Heart left ventricle (tissue), 16 donors: ENCODE data around the gene HLCS. TPM values are rescaled to one million over a fixed set of nuclear protein-coding genes. Genes with fewer than 3 reads are reported as not detected.

Source experiments
- ATAC-seq, 4 donors: fragments of 200-7000 bp; cut with Tn5 transposase; one replicate each; pipeline ENCODE4 v1.9.1; 2020 to 2022; ENCODE audit warnings: moderate library complexity in 4 of 4, mild to moderate bottlenecking in 3 of 4, moderate number of reproducible peaks in 1 of 4
- DNase-seq, 5 donors: peaks; one replicate each; pipeline ENCODE4 v3.0.0-alpha.2; 2020
- H3K27ac ChIP-seq, 12 donors: fragments of 200-600 bp; sonication (generic) in 4 of 12; one replicate each; pipeline versions ENCODE4 v1.5.0 to v1.8.0; 2016 to 2022; ENCODE audit warnings: mild to moderate bottlenecking in 2 of 12
- H3K27me3 ChIP-seq, 9 donors: fragments of 200-600 bp; sonication (generic) in 2 of 9; one replicate each; pipeline versions ENCODE4 v1.5.1 to v1.8.0; 2016 to 2022; ENCODE audit warnings: mild to moderate bottlenecking in 3 of 9
- H3K36me3 ChIP-seq, 9 donors: fragments of 200-600 bp; sonication (generic) in 2 of 9; one replicate each; pipeline versions ENCODE4 v1.5.0 to v1.8.0; 2018 to 2022; ENCODE audit warnings: mild to moderate bottlenecking in 2 of 9
- H3K4me1 ChIP-seq, 12 donors: fragments of 200-600 bp; sonication (generic) in 4 of 12; one replicate each; pipeline versions ENCODE4 v1.5.0 to v1.8.0; 2016 to 2022; ENCODE audit warnings: mild to moderate bottlenecking in 3 of 12
- H3K4me3 ChIP-seq, 12 donors: fragments of 200-600 bp; sonication (generic) in 4 of 12; one replicate each; pipeline versions ENCODE4 v1.5.0 to v1.8.0; 2017 to 2022; ENCODE audit warnings: mild to moderate bottlenecking in 9 of 12, moderate library complexity in 4 of 12
- H3K9me3 ChIP-seq, 12 donors: fragments of 200-600 bp; sonication (generic) in 4 of 12; one replicate each; pipeline versions ENCODE4 v1.5.0 to v1.8.0; 2016 to 2022; ENCODE audit warnings: mild to moderate bottlenecking in 1 of 12
- POLR2A ChIP-seq, 2 donors: fragments of 450-650 bp; IDR thresholded peaks; one replicate each; pipeline ENCODE4 v1.6.1; 2017; ENCODE audit warnings: antibody characterized with exemption in 2 of 2, mild to moderate bottlenecking in 2 of 2, moderate library complexity in 2 of 2
- WGBS, 4 donors: extraction: QIAGEN DNeasy Blood & Tissue Kit in 2 of 4; methylation state at CpG; one replicate each; pipeline versions ENCODE4 v1.1.5 to v1.1.7; 2013 to 2018; 5-methylcytosine and 5-hydroxymethylcytosine counted together
- intact Hi-C, 10 donors: fragments of 100-400 bp; cut with DNase I; formaldehyde crosslinking; loops; one replicate each; pipeline versions ENCODE4 v1.11.1 to v1.14.2; 2022
- polyA plus RNA-seq, 2 donors: library from polyadenylated mRNA; stranded (reverse); fragments of 200-250 nt; gene quantifications; one replicate each; pipeline ENCODE4 v1.2.3, GENCODE V29; 2013
- total RNA-seq, 9 donors: library from RNA; depleted of rRNA in 2 of 9; stranded (reverse); fragments of >200 nt in 2 of 9; fragmentation: NEBNext Ultra II Directional in 3 of 9; extraction: Animal tissue kit (Norgen Biotek cat#: 25700) in 3 of 9; gene quantifications; one replicate each; pipeline versions ENCODE4 v1.1.0 to v1.2.4, GENCODE V29; 2016 to 2023
- TF ChIP-seq, protein P1 (sequence below), 12 donors: fragments of 200-600 bp; sonication (generic) in 4 of 12; IDR thresholded peaks; one replicate each; pipeline versions ENCODE4 v1.5.0 to v1.8.0; 2018 to 2022; ENCODE audit warnings: antibody characterized with exemption in 12 of 12, mild to moderate bottlenecking in 5 of 12
- donor health status: ischemic (EF 13 %, LVEDD 7.1; RV severe dilation, severe dysfunction).
- donor health status: healthy with polysubstance abuse.
- donor health status: DM: no; HTN: yes; CAD: no.
- donor health status: DM: no; HTN: no; CAD: no.
- donor health status: ischemic (EF 25% LVEDD 6.9; RV normal size, moderate dysfunction).
- donor health status: ischemic (EF 25% LVEDD 5.7; RV mildly dilated, moderate dysfunction).
- donor health status: healthy.
- donor health status: DM: yes; HTN: yes; CAD: no.
- donor health status: ischemic (EF 35%, LVEDD 5.7; RV mildly dilated, moderate dysfunction).
- donor health status: nonischemic (EF 11% LVEDD 7.7; RV severe dilation, severe dysfunction).
- donor health status: DM: yes; HTN: yes; CAD: no.
- donor health status: PGD.
- donor health status: ischemic (EF 29% LVEDD 5.4; RV normal size, mild dysfunction).
- donor health status: nonischemic (EF 23%, LVEDD 6.1; RV moderate dilation, normal function).

HLCS gene
- total and polyA plus RNA-seq, 11 donors, result 1.8 to 15.2 (median 6.2) TPM

DNA sequence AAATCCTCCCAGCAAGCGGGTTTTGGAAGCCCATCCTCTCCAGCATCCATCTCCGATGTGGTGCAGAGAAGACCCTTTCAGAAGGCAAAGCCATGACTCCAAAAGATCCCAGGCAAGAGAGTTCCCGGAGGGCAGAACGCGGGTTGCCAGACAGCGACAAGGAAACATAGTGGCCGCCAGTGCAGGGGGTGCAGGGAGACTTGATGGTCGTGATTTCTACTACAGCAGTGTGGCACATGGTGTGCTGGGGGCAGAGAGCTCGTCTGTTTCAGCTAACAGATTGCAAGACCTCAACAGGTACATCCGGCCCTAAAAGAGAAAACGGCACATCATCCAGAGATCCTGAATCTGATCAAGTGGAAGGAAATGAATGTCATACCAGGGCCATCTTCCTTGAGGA lies 74.3 kb downstream of the HLCS start:
- peaks cover 0 to 22% (median 3%) of the 10 kb centered on the region in 12 donors for H3K4me1 ChIP-seq
- H3K27me3 ChIP-seq, result no peaks in the 10 kb centered on the region
- ATAC-seq (no peak), DNase-seq (no peak)
- H3K36me3 ChIP-seq, result peaks cover 0 to 11% (median 3%) of the 10 kb centered on the region in 9 donors
- H3K27ac ChIP-seq, result no peak overlapping the region
- WGBS, 4 donors, result 93 to 98% (median 96%) methylated on average over 11 of the region's 11 CpGs
- TF ChIP-seq, protein P1, sequence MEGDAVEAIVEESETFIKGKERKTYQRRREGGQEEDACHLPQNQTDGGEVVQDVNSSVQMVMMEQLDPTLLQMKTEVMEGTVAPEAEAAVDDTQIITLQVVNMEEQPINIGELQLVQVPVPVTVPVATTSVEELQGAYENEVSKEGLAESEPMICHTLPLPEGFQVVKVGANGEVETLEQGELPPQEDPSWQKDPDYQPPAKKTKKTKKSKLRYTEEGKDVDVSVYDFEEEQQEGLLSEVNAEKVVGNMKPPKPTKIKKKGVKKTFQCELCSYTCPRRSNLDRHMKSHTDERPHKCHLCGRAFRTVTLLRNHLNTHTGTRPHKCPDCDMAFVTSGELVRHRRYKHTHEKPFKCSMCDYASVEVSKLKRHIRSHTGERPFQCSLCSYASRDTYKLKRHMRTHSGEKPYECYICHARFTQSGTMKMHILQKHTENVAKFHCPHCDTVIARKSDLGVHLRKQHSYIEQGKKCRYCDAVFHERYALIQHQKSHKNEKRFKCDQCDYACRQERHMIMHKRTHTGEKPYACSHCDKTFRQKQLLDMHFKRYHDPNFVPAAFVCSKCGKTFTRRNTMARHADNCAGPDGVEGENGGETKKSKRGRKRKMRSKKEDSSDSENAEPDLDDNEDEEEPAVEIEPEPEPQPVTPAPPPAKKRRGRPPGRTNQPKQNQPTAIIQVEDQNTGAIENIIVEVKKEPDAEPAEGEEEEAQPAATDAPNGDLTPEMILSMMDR (IDR thresholded peaks at IDR 0.05), result no peak
- no peak for TF ChIP-seq POLR2A (IDR thresholded peaks at IDR 0.05)
- no peaks in the 10 kb centered on the region for H3K9me3 ChIP-seq
- no peak overlapping the region for H3K4me3 ChIP-seq
- intact Hi-C loops, result no loop called here

DNA sequence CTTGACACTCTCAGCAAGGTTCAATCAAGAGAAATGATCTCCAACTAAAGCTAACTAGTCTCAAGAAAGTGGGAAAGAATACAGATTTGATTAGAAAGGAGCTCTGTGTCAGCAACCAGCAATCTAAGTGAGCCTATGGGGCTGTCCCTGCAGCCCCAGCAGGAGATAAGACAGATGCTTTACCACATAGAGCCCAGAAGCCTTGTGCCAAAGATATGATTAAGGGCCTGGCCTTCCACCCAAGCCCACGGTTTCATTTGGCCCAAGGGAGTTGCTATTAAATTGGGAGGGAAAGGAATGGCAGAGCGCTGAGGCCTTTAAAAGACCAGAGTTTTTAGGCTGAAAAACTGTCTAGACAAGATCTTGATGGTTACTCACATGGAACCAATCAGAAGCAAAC lies 74.8 kb downstream of the HLCS start:
- H3K4me1 ChIP-seq, result peaks cover 0 to 22% (median 3%) of the 10 kb centered on the region in 12 donors
- no peaks in the 10 kb centered on the region for H3K9me3 ChIP-seq
- DNase-seq, result no peak
- H3K27me3 ChIP-seq, result no peaks in the 10 kb centered on the region
- no peak overlapping the region for H3K27ac ChIP-seq
- 40 to 65% (median 57%) methylated on average over 2 of the region's 2 CpGs for WGBS, 4 donors
- peaks cover 0 to 10% (median 3%) of the 10 kb centered on the region in 9 donors for H3K36me3 ChIP-seq
- no peak for TF ChIP-seq POLR2A (IDR thresholded peaks at IDR 0.05)
- ATAC-seq, result peak in 2 of 4 donors; percentile 25 to 36
- intact Hi-C loops, result no loop called here
- no peak overlapping the region for H3K4me3 ChIP-seq

DNA sequence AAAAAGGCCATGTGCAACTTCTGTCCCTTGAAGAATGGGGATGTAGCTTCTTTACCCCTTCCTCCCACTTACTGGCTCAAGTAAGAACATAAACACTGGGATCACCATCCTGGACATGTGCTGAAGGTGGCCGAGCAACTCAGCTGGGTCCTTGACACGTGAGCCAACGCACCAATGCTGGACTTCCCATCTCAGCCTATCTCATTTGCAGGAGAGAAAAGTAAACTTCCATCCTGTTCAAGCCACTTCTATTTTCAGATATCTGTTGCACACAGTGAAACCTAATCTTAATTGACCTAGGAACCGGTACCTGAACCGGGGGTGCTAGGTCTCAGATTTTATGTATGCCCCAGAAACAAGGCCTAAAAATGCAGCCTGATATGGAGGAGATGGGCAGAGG lies 75.3 kb downstream of the HLCS start:
- peak overlapping the region in 2 of 12 donors; percentile 78 to 82 for H3K27ac ChIP-seq
- no peaks in the 10 kb centered on the region for H3K9me3 ChIP-seq
- peaks cover 0 to 8% (median 2%) of the 10 kb centered on the region in 9 donors for H3K36me3 ChIP-seq
- ATAC-seq, result no peak
- DNase-seq, result no peak
- H3K4me1 ChIP-seq, result peaks cover 0 to 22% (median 3%) of the 10 kb centered on the region in 12 donors
- TF ChIP-seq, protein P1 (IDR thresholded peaks at IDR 0.05), result no peak
- H3K4me3 ChIP-seq, result no peak overlapping the region
- intact Hi-C loops, result no loop called here
- WGBS, 4 donors, result 97 to 100% (median 98%) methylated on average over 5 of the region's 5 CpGs
- H3K27me3 ChIP-seq, result no peaks in the 10 kb centered on the region

DNA sequence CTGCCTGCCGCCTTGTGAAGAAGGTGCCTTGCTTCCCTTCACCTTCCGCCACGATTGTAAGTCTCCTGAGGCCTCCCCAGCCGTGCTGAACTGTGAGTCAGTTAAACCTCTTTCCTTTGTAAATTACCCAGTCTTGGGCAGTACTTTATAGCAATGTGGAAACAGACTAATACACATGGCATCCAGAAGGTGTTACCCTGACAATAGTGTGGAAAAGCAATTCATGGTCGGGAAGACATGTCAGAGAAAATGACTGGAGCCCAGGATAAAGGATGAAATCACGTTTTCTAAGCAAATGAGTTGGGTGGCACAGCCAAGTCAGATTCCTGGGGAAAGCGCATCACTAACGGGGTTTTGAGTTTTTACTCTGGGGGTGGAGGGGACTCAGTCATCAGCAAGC lies 76.4 kb downstream of the HLCS start:
- peaks cover 0 to 22% (median 3%) of the 10 kb centered on the region in 12 donors for H3K4me1 ChIP-seq
- H3K4me3 ChIP-seq, result no peak overlapping the region
- ATAC-seq (peak in 1 of 4 donors; percentile 2), DNase-seq (no peak)
- no peaks in the 10 kb centered on the region for H3K9me3 ChIP-seq
- intact Hi-C loops, result no loop called here
- peak overlapping the region; percentile 60 to 86 (median 76) for H3K27ac ChIP-seq
- TF ChIP-seq, protein P1 (IDR thresholded peaks at IDR 0.05), result no peak
- TF ChIP-seq POLR2A (IDR thresholded peaks at IDR 0.05), result no peak
- no peaks in the 10 kb centered on the region for H3K27me3 ChIP-seq
- WGBS, 4 donors, result 86 to 88% (median 87%) methylated on average over 8 of the region's 8 CpGs
- peaks cover 0 to 8% (median 0%) of the 10 kb centered on the region in 9 donors for H3K36me3 ChIP-seq

DNA sequence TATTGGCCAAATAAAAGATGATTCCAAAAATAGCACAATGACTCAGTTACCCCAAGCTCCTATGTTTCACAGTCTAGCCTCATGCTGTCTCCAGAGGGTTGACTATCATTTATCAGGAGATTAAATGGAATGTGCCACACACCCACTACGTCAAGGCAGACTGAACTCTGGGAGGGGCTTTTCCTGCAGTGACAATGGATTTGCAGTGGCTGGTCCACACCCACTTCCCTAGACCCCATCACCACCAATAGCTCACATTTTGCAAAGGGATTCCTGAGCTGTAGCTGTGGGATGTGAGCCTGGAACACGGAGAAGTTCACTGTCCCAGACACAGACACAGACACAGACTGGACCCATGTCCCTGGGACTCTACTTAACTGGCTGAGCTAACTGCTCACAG lies 77.1 kb downstream of the HLCS start:
- DNase-seq, result peak in 4 of 5 donors; percentile 36 to 60 (median 53)
- H3K36me3 ChIP-seq, result peaks cover 0 to 3% (median 0%) of the 10 kb centered on the region in 9 donors
- H3K27me3 ChIP-seq, result no peaks in the 10 kb centered on the region
- H3K4me1 ChIP-seq, result peaks cover 0 to 22% (median 3%) of the 10 kb centered on the region in 12 donors
- peak; percentile 86 to 98 (median 92) for ATAC-seq
- no peak overlapping the region for H3K4me3 ChIP-seq
- peak overlapping the region; percentile 60 to 86 (median 76) for H3K27ac ChIP-seq
- intact Hi-C loops, result loop anchor here in 1 of 10 donors (2.0 kb wide), 1 partner anchor 29 kb away; no protein-coding TSS in a partner anchor
- TF ChIP-seq POLR2A (IDR thresholded peaks at IDR 0.05), result peak in 1 of 2 donors; percentile 31
- TF ChIP-seq, protein P1 (IDR thresholded peaks at IDR 0.05), result no peak
- WGBS, 4 donors, result 39 to 61% (median 43%) methylated on average over 2 of the region's 2 CpGs
- H3K9me3 ChIP-seq, result peaks cover 0 to 3% (median 0%) of the 10 kb centered on the region in 12 donors
